Stimulated activated CD8-positive, alpha-beta memory T cell treated with anti-CD3 and anti-CD28 coated beads, Interleukin-12 subunit alpha, Interleukin-12 subunit beta, amount 100 ng/mL, for 1 hour (primary cell): ENCODE results near the gene ZNF804B.

Experiments used
- DNase-seq: peaks from one replicate; pipeline ENCODE4 v3.0.0-alpha.2; 2020; ENCODE audit warnings: low read depth

ZNF804B gene

DNA sequence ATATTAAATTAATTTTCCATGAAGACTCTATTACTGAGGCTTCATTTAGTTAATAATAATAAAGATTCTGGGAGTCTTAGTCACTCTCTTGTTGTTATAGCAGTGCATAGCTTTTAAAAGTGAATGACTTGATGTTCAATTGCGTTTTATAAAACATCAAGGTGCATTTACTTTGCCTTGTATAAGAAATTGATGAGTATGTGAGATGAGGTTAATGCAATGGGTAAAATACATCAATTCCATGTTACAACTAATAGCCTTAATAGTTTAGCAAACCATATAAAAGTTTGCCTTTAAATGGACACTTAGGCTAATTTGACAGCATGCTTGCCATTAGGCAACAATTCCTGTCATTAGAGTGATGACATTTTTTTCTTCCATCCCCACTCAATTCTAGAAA, 209.7 kb downstream of the ZNF804B start:
- no peak for DNase-seq

DNA sequence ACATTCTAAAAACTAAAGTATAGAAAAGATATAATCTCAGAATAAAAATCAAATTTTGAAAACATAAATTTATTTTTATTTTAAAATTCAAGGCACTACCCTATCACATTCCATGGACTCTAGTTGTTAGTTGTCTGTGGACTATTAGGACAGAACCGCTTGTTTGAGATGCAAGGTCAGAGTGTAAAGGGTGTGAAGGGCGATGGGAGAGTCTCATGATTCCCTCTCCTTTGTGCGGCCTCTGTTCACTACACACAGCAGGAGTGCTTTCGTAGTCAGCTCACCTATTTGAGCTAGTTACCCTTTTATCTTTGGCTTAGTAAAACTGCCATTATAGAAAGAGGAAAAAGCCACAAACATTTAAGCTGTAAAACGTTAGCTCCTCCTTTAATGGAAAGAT, 225.8 kb downstream of the ZNF804B start:
- DNase-seq, result no peak

DNA sequence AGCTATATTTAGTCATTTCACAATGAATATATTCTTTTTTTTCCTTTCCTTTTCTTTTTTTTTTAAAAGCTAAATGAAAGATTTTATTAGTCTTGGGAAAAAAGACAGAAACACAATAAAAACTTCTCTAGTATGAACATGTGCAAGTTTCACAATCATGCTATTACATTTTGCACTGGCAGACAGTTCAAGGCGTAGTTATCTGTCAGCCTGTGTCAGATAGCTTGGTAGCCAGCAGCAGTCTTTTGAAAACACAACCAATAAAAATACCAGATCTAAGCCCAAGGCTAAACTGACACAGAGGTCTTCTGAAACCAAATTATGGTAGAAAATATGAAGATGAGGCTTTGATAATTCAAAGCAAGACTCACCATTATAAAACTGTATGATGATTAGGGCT, 241.8 kb downstream of the ZNF804B start:
- DNase-seq, result no peak

DNA sequence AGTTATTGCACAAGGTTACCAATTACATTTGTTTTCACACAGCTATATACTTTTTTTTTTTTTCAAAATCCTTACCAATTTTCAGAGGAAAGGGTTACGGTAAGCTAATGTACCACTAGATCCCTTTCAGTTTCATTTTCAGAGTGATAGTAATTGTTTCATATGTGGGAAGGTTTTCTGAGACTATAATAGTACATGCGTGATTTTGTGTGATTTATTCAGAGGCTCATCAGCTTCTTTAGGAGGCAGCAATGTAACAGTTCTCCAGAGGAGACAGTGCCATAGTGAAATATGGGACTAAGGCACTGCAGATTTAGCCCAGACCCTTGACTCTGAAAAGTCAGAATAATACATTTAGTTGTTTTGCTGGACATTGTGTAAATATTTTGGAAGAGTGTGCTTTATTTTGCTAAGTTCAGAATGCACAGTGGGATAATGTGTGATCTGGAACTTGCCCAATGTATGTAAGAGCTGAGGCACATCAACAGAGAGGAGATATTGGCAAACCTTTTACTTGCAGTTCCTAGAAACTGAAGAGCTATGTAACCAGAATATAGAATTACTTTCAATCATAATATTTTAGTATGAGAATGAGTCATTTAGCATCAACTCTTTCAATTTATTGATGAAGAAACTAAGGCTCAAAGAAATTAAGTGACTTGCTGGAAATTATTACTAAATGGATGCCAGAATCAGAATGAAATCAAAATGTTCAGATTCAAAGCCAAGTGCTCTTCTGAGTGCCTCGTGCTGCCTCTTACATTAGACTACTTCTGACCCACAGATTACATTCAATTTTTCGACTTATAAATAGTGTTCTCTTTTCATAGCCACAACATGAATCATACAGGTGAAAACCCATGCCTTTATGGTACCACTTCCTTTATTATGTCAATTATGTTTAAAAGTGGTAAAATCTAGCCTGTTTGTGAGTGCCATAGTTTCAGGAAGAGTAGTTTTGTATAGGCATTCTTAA, 243.8 kb downstream of the ZNF804B start:
- DNase-seq, result no peak

DNA sequence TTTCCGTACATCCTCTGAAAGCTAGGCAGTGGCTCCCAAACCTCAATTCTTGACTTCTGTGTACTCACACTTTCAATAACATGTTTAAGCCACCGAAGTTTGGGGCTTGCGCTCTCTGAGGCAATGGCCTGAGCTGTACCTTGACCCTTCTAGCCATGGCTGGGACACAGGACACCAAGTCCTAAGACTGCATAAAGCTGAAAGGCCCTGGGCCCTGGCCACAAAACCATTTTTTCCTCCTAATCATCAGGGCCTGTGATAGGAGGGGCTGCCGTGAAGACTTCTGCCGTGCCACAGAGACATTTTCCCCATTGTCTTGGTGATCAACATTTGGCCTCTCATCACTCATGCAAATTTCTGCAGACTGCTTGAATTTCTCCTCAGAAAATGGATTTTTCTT, 252.5 kb downstream of the ZNF804B start:
- DNase-seq, result no peak

DNA sequence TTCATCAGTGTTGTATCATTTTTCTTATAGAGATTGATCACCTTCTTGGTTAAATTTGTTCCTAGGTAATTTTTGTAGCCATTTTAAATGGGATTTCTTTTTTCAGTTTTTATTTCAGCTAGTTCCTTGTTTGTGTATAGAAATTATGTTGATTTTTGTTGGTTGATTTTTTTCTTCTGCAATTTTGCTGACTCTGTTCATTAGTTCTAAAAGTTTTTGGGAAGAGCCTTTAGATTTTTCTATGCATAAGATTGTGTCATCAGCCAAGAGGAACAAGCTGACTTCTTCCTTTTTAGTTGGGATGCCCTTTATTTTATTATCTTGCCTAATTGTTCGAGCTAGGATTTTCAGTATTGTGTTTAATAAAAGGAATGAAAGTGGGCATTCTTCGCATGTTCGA, 258.2 kb downstream of the ZNF804B start:
- DNase-seq, result no peak

DNA sequence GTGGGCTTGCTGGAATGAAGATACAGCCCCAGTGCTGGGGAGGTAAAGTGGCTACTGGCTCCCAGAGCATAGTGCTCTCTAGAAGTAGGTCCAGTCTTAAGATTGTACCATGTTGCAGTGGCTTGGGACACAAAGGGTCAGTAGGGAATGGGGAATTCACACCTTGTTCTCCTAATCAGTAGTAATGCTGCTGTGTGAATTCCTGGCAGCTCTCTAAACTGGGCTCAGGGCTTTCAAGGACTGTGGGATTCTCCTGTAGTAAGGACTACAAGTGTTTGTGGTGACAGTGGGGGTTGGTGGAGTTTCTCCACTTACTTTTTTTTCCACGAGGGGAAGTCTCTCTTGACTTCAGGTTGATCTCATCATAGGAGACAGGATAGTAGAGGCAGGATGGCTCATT, 262.2 kb downstream of the ZNF804B start:
- DNase-seq, result no peak

DNA sequence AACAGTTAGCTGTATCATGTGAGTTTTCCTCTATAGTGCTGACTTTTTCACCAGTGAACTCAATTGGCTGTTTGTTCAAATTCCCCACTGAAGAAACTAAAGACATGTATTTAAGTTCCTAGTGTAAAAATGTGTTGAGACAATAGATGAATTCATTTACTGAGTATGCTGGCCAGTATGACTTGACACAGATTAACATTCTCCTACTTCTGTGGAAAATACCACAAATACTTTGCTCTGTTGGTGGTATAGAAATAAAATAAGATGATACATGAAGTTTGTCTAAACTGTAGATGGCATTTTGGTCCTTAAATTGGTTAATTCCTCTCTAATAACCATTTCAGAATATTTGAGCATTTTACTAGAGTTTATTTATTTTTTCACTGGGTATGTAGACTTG, 263.7 kb downstream of the ZNF804B start:
- no peak for DNase-seq

DNA sequence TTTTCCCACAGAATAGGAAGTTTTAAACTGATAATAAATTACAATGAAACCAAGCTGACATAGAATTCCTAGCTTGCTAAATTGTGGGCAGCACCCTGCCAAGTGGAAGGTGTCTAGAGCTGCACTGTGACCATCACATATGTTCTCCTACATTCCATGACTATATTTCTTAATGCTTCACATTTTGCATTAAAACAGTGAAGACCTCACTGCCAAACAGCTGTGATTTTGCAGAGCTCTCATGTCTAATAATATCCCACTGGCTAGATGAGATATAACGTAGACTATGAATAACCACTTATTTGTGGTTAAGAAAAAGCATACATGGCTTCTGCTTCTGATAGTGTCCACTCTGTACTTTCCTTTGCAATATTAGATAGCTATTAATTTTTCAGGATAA, 264.4 kb downstream of the ZNF804B start:
- DNase-seq, result no peak

DNA sequence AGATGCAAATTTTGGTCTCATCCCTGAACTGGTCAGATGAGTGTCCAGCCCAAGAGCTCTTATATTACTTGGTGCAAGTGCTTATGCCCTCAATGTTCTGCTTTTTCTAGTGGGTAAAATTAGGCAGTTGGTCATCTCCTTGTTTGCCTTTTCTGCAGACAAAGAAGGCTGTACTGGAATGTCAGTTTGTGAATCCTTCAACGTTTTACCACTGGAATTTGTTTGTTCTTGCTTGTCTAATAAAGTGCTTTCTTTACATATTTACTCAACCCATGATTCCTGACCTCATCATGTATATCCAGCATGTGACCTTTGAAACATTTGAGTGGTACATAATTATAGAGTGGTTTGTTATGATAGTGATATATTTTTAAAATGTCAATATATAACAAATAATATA, 268.3 kb downstream of the ZNF804B start:
- DNase-seq, result no peak

DNA sequence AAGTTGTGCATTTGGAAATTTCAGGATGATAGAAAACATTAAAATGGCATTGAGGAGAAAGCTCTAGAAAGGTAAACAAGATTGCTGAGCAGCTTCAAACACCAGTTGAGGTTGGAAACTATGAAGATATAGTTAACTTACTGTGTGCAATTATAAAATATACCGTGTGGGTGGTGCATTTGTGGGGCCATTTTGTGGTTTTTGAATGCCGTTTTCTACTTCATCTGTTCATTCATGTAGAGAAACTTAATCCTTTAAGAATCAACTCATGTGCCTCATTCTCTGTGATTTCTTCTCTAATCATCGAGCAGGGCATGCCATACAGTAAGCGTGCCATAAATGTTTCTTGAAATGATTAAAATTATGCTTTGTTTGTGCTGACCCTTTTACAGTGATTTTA, 268.8 kb downstream of the ZNF804B start:
- no peak for DNase-seq

DNA sequence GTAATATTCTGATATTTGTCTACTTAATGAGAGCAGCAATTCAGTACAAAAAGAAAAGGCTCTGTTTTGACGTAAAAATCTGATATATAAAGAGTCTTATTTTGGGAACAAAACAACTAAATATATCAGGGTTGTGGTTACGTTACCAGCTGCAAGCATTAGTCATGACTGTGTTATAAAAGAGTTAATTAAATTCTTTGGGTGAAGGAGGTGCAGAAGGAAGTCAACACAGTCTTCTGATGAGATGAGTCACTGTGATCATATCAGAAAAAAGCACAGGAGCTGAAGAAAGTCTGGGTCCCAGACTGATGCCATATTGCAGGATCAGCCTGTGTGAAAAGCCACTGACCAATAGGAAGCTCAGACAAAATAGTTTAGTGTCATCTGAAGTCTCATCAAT, 270.4 kb downstream of the ZNF804B start:
- DNase-seq, result no peak

DNA sequence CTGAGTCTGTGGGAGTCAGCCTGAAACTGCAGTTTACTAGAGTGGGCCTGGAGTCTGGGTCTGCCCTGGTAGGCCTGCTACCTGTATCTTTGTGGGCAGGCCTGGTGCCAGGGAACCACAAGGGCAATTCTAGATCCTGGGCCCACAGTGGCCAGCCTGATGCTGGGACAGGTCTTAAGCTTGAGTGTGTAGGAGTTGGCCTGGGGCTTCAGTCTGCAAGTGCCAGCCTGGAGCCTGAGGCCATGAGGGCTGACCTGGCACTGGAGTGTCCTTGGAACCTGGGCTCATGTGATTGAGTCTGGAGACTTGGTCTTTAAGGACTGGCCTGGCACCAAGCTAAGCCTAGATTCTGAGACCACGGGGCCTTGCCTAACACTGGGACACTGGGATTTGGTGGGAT, 281.7 kb downstream of the ZNF804B start:
- no peak for DNase-seq

DNA sequence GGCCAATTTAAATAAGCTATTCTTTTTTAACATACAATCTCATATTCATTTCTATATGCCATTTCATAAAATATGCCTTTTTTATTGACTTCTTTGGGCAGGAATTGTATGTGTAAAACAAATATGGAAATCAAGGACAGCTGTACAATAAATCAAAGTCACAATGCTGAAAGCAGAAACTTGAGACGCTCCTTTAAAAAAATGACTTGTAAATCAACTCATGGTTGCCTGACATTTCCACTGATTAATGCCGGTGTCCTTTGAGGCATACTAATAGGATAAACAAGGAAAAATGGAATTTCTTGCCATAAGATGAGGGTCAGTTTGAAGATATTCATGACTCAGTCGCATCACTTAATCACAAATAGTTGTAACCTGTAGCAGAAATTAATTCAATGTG, 283.4 kb downstream of the ZNF804B start:
- no peak for DNase-seq

DNA sequence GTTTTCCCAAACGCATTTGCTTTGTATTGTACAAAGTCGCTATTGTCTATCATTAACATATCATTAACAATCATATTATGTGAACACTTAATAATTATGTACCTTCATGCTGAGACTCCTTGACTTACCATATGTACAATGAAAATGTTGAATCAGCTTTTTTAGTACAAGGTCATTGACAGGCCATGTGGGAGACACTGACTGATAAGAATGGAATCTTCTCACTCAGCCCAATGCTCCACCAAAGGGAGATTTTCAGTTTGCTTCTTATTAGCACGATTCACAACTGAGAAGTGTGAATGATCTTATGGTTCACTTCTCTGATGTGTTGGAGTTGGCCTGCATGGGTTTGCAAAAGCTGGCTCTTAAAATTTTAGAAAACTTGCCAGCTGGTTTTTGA, 289.5 kb downstream of the ZNF804B start:
- no peak for DNase-seq

DNA sequence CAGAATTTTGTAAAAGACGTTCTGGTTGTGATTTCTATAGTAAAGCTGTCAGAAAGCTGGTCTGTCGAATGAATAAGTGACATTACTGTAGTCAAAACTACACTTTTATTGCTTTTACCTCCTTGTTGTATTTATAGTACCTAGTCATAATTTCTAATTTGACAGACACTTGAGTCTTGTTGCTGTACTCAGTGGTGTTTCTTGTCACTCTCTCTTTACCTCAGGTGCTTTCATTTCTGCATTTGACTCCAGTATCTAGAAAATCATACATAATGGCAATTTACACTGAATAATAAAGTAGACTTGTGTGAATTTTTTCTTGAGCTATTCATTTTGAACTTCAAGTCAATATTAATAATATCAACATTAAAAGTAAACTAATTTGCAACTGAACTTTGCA, 293.6 kb downstream of the ZNF804B start:
- no peak for DNase-seq

DNA sequence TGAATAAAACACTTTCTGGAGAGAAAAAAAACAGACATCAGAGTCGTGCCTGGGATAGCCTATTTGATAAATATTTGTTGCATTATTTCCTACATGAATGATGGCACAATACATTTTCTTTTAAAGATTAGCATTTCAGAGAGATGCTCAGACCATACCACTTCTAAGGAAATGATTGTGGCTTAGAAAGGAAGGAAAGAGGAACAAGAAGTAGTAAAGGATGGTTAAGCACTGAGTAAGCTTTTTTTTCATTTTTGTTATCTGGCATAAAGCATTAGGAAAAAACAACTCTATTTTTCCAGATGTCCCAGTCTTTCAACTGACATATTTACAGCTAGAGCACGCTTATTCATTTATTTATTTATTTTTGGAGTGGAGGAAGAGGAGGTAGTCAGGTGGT, 294.9 kb downstream of the ZNF804B start:
- DNase-seq, result no peak

DNA sequence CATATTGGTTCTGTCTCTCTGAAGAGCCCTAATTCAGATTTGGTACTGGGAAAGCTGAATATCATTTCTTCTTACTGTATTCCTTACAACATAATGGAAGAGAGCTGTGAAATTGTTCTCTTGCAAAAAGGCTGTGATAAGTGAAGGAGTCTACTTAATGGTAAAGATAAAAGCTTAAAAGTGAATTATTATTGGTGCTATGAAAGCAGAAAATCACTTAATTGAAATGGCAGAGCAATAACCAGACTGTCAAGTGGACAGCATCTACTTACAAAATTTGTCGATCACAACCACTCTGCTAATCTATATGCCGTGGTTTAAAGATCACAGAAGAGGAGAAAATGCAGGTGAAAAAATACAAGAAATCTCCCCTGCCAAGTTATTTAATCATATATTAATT, 300.7 kb downstream of the ZNF804B start:
- no peak for DNase-seq

DNA sequence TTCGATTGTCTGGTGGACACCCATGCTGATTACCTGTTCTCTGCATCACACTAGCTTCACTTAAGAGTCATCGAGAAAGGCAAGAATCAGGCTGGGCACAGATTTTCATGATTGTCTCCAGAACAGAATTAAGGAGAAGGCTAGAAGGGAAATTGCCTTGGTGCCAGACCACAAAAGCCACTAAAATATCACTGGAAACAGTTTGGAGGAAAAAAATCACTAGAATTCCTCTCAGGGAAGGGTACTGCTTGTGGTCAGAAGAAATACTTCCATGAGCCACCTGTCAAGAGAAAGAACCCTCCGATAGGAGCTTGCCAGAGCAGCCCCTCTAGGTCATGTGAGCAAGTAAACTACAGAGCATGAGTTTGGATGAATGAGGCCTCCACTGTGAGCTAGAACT, 305.3 kb downstream of the ZNF804B start:
- no peak for DNase-seq

DNA sequence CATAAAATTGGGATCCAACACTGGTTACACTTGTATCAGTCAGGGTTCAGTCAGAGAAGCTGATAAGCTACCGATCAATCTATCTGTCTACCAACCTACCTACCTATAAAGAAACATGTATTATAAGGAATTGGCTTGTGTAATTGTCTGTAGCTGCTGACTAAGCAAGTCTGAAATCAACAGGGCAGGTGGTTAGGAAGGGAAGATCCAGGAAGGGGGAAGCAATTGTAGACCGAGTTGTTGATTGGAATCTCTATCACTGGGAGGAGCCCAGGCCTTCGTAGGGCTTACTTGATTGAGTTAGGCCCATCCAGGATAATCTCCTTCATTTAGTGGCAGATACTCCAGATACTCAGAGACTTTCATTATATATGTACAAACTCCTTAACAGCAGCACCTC, 307.5 kb downstream of the ZNF804B start:
- DNase-seq, result no peak

DNA sequence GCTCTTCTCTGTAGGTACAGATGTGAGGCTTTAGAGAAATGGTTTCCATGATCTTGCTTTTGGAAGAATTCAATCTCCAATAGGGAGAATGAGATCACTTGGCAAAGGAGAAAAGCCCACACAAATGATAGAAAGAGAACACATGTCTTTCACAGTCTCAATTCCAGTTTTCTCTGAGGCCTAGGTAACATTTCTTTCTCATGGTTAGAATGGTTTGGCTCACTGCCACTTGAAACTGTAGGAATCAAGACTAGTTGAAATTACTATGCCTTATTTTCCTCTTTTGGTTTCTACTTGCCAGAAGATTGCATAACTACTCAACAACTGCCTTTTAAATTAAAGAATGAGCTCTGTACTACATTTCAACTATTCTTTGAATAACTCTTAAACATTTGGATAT, 312.6 kb downstream of the ZNF804B start:
- DNase-seq, result no peak

DNA sequence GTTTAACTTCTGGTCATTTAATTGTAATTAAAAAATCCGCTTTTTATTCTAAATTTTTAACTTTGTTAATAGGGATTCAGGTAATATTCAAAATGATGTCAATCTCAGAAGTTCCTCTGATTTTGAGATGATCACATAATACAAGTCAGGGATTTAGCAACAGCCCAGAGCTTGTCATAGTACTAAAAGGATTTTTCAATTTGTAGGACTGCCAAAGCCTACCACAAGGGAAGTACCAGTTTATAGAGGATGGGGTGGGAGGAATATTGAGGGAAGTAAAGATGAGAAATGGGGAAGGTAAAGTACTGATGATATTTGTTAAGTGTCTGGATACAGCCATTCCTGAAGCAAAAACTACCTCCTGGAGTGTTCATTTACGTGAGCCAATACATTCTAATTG, 314.3 kb downstream of the ZNF804B start:
- no peak for DNase-seq

DNA sequence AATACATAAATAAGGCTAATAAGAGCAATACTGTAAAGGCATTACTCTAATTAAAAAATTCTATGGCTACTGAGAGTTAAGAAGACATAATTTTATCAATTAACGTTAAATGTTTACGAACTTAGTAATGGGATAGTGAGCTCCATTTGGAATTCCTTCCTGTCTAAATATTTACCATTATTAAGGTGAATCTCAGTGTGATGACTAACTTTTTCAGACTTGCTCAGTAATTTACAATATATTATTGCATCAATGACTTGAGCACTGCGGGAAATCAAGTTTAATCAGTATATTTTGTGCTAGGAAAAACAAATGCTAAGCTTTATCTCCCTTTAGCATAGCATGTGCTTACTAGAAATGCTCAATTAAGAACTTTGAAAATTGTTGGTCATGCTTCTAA, 318.5 kb downstream of the ZNF804B start:
- no peak for DNase-seq

DNA sequence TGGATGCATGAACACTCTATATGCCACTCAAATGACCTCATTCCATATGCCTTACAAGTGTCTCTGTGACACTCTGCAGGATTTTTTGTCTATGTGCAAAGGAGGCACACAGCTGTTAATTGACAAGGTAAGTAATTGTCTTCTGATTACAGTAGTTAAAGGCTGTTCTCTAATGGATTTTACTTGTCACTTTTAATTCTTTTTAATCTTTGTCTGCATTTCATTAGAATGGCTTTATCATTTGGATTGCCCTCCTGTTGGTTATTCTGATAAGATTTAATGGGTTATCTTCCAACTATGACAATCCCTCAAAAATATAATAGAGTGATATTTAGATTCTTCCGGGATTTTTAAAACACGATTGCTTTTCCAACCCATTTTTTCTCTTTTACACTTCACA, 326.1 kb downstream of the ZNF804B start:
- DNase-seq, result no peak
